Effector memory CD4-positive, alpha-beta T cell (primary cell): Measurements from ENCODE around the gene CNDP2.

ENCODE experiments used
- DNase-seq, 3 donors: peaks; one replicate each; pipeline ENCODE4 v3.0.0-alpha.2; 2020
- H3K27ac ChIP-seq: 2 replicates; pipeline ENCODE4 v1.7.0; 2013; ENCODE audit warnings: mild to moderate bottlenecking, low read length, moderate library complexity; ENCODE audit not compliant: insufficient read depth, poor library complexity, severe bottlenecking
- H3K27me3 ChIP-seq: replicated peaks from 2 replicates; pipeline ENCODE4 v1.7.0; 2013; ENCODE audit warnings: mild to moderate bottlenecking, low read length; ENCODE audit not compliant: insufficient read depth, control insufficient read depth, poor library complexity, severe bottlenecking
- H3K36me3 ChIP-seq: 2 replicates; pipeline ENCODE4 v1.7.0; 2013; ENCODE audit warnings: mild to moderate bottlenecking, low read length, moderate library complexity; ENCODE audit not compliant: control insufficient read depth, insufficient read depth
- H3K4me1 ChIP-seq: 2 replicates; pipeline ENCODE4 v1.7.0; 2013; ENCODE audit warnings: low read length, mild to moderate bottlenecking; ENCODE audit not compliant: control insufficient read depth, insufficient read depth, poor library complexity, severe bottlenecking
- H3K4me3 ChIP-seq: 2 replicates; pipeline ENCODE4 v1.7.0; 2013; ENCODE audit warnings: low read length, low read depth, mild to moderate bottlenecking; ENCODE audit not compliant: insufficient read depth, poor library complexity, severe bottlenecking
- H3K9me3 ChIP-seq: 2 replicates; pipeline ENCODE4 v1.7.0; 2013; ENCODE audit warnings: mild to moderate bottlenecking, low read length, moderate library complexity; ENCODE audit not compliant: control insufficient read depth

The CNDP2 gene

DNA sequence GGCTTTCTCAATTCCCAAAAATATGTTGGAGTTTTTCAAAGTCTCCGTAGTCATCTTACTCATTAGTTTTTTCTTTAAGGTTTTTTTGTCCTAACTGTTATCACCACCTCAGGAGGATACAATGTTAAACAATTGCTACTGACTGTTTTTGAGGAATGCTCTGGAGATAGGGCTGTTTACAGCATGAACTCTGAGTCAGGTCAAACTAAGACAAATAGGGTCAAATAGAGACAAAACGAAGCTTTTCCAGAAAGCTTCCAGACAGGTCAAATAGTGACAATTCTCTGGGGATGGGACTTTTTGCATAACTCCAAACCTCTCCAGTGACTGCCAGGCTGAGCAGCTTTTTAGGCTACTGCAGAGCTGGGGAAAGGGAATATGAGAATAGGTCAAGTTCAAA, 23.9 kb upstream of the CNDP2 start:
- Histone ChIP-seq H3K36me3 (no peaks in the 10 kb centered on the region), H3K4me3 (no peak overlapping the region), H3K9me3 (no peaks in the 10 kb centered on the region), H3K4me1 (no peaks in the 10 kb centered on the region), H3K27ac (no peak overlapping the region), H3K27me3 (no peaks in the 10 kb centered on the region)
- DNase-seq, result no peak

DNA sequence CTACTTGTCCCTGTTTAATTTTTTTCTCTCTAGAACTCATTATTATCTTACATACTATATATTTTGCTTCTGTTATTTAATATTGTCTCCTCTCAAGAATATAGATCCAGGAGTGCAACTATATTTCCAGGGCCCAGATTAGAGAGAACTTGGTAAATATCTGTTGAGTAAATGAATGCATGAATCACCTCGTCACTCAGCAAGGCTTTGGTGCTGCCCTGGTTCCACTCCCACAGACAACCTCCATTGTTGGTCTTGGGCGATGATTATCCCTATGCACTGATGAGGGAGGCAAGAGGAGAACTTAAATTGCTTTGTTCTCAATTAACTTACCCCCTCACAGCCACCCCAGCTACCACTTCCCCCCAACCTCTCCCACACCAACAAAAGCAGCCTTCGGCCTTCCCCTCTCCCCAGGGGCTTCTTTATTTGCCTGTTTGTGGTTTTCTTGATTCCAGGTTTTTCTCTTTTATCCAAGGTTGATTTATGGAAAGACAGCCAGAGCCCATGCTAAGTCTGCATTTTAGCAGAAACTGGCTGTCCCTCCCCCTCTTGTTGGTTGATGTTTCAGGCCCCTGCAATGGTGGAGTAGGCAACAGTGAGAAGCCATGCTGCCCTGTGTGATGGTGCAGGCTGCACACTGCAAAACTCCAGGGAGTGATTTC, 22.1 kb upstream of the CNDP2 start:
- H3K27ac ChIP-seq, result no peak overlapping the region
- no peaks in the 10 kb centered on the region for H3K36me3 ChIP-seq
- no peaks in the 10 kb centered on the region for H3K4me1 ChIP-seq
- no peaks in the 10 kb centered on the region for H3K27me3 ChIP-seq
- H3K4me3 ChIP-seq, result no peak overlapping the region
- no peaks in the 10 kb centered on the region for H3K9me3 ChIP-seq
- no peak for DNase-seq

DNA sequence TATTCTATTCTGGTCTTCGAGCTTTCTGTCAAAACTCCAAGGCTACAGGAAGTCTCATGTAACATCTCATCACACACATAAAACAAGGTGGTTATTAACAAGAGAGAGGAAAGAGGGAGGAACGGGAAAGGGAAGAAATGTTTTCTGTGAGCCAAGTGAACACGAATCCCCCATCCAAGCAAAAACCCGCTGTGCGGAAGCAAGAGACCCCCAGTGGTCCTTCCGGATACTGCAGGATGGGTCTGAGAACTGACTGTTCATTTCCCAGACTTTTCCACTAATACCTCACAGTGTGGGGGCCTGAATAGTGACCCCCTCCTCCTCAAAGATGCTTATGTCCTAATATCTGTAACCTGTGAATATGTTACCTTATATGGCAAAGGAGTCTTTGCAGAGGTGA, 20.0 kb upstream of the CNDP2 start:
- no peak for DNase-seq
- Histone ChIP-seq H3K36me3 (no peaks in the 10 kb centered on the region), H3K9me3 (no peaks in the 10 kb centered on the region)

DNA sequence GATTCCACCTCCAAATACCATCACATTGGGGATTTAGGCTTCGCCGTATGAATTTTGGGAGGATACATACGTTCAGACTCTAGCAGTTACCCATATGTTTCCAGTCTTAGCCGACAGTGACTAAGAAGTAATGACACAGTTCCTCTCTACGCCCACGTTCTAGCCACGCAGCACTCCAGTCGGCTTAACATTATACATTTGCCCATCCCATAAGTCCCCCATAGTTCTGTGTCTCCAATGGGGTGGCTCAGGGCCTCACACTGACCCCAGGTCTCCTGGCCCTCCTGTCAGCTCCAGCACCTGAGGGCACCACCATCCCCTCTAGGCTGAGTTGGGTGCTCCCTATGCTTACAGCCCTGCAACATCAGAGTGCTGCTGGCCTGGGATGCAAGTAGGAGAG, 18.4 kb upstream of the CNDP2 start:
- no peak for DNase-seq
- Histone ChIP-seq H3K4me3 (no peak overlapping the region), H3K27me3 (no peaks in the 10 kb centered on the region), H3K4me1 (no peaks in the 10 kb centered on the region), H3K36me3 (no peaks in the 10 kb centered on the region), H3K27ac (no peak overlapping the region), H3K9me3 (no peaks in the 10 kb centered on the region)

More for the DNA sequence above, 20.0 kb upstream of the CNDP2 start:
- no peaks in the 10 kb centered on the region for H3K27me3 ChIP-seq
- H3K4me1 ChIP-seq, result no peaks in the 10 kb centered on the region
- no peak overlapping the region for H3K27ac ChIP-seq
- no peak overlapping the region for H3K4me3 ChIP-seq

DNA sequence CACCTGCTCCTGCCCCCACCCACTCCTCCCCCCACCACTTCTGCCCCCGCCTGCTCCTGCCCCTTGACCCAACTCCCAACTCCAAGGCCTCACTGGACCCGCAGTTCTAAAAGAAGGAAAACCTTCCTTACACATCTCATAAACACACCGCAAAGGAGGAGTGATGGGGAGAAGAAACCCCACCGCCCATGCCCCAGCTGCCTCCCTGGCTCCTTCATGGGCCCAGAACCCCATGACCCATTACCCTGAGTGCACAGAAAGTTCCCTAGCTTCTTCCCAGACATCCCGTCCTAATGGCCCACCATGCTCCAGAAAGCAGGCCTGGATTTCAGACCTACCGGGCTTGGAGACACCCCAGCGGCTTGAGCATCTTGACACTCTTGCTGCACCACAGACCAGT, 17.8 kb upstream of the CNDP2 start:
- Histone ChIP-seq H3K36me3 (no peaks in the 10 kb centered on the region), H3K9me3 (no peaks in the 10 kb centered on the region), H3K4me3 (no peak overlapping the region), H3K27ac (no peak overlapping the region), H3K27me3 (no peaks in the 10 kb centered on the region), H3K4me1 (no peaks in the 10 kb centered on the region)
- DNase-seq, result no peak

DNA sequence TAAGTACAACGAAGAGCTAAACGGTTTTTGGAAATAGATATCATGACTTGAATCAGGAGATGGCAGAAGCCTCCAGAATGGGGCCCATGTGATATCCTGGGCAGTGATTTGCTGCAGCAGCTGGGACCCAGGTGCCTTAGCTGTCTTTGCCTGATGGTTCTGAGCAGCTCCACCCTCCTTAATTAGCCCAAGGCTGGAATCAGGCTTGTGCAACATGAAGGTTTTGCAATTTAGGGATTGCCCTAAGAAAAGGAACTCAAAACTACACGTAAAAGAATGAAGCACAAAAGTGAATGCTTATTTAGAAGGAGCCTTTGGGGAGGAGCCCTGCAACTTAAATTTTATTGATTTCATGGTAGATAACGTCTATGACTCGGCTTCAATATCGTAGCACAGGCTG, 17.3 kb upstream of the CNDP2 start:
- no peak for DNase-seq
- Histone ChIP-seq H3K36me3 (no peaks in the 10 kb centered on the region), H3K9me3 (no peaks in the 10 kb centered on the region), H3K4me3 (no peak overlapping the region), H3K27me3 (no peaks in the 10 kb centered on the region), H3K4me1 (no peaks in the 10 kb centered on the region), H3K27ac (no peak overlapping the region)

DNA sequence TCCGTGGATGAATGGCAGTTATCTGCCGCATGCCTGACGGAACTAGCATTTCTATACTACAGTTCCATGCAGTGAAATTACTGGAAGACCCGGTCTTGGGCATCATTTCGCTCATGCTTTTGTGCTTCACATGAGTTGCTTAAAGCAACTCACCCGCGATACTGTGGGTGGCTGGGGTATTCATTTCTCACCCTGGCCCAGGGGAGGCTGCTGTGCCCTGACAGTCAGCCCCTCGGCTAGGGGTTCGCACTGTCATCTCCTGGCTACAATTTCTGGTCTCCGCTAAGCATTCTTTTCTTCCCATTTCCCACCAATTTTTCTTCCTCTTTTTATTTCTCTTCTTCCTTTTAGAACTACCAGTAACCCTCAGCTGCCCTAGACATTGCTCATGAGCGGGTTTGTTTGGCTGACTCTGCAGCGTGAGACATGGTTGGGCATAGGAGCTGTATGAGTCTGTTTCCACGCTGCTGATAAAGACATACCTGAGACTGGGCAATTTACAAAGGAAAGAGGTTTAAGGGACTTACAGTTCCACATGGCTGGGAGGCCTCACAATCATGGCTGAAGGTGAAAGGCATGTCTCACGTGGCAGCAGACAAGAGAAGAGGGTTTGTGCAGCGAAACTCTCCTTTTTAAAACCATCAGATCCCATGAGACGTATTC, 16.5 kb upstream of the CNDP2 start:
- Histone ChIP-seq H3K4me3 (no peak overlapping the region), H3K27ac (no peak overlapping the region), H3K4me1 (peaks cover 2% of the 10 kb centered on the region), H3K9me3 (no peaks in the 10 kb centered on the region), H3K36me3 (no peaks in the 10 kb centered on the region), H3K27me3 (no peaks in the 10 kb centered on the region)
- DNase-seq, result no peak

DNA sequence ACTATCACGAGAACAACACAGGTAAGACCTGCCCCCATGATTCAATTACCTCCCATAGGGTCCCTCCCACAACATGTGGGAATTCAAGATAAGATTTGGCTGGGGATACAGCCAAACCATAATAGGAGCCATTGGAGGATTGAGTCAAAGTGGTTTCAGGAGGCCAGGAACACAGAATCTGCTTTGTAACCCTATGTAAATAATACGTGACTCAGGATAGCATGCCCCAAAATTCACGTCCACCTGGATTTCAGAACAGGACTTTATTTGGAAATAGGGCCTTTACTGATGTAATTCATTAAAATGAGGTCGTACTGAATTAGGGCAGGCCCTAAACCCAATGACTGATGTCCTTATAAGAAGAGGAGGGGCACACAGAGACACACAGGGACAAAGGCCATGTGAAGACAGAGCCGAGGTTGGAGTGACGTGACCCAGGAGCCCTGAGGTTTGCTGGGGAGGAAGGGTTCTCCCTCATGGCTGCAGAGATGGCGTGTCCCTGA, 16.0 kb upstream of the CNDP2 start:
- no peak for DNase-seq
- no peaks in the 10 kb centered on the region for H3K27me3 ChIP-seq
- no peak overlapping the region for H3K27ac ChIP-seq
- no peaks in the 10 kb centered on the region for H3K36me3 ChIP-seq
- peaks cover 2% of the 10 kb centered on the region for H3K4me1 ChIP-seq
- no peak overlapping the region for H3K4me3 ChIP-seq
- H3K9me3 ChIP-seq, result no peaks in the 10 kb centered on the region

DNA sequence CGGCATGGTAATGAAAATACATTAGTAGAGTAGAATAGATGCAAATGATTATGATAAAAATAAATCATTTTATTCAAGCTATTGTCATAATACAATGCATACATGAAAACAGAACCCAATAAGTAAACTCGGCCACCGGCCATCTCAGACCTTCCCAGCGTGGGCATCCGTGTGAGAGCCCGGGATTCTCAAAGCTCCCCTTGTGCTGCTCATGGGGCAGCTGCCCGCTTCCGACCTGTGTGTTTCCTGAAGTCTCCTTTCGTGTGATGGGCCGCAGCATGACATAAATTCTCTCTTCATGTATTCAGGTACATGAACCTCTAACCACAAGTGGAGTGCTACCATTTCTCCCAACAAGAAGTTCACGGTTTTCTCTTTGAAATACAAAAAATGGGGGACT, 13.5 kb upstream of the CNDP2 start:
- Histone ChIP-seq H3K36me3 (no peaks in the 10 kb centered on the region), H3K4me1 (peaks cover 2% of the 10 kb centered on the region), H3K27ac (no peak overlapping the region), H3K27me3 (no peaks in the 10 kb centered on the region), H3K9me3 (no peaks in the 10 kb centered on the region), H3K4me3 (no peak overlapping the region)
- DNase-seq, result no peak

DNA sequence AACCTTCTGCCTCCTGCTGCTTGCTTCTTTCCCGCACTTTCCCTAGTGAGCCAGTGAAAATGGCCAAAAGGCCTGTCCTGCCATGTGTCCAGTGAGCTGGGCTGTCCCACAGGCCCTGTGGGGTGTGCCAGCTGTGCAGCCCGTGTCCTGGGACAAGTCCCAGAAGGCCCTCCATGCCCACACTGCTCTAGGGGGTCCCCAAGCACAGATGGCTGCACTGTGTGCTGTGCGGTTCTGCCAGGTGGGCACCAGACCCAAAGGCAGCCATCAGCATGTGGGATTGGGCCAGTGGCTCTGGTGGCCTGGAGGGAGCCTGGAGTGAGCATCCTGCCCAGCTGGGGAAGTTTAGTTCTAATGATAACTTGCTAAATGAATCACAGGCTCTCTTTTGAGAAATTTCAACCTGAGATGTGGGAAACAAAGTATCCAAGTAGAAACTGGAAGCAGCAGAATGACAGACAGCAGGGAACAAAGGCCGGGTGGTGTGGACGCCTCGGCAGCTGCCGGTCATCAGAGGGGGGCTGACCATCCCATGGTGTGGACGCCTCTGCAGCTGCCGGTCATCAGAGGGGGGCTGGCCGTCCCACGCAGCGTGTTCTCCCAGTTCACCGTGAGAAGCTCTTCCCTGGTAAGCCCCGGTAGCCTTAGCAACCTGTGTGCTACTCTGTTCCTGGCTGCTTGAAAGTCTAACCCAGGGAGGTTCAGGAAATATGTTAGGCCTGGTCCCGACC, 9.9 kb upstream of the CNDP2 start:
- Histone ChIP-seq H3K27ac (no peak overlapping the region), H3K4me1 (peaks cover 2% of the 10 kb centered on the region), H3K36me3 (no peaks in the 10 kb centered on the region), H3K27me3 (no peaks in the 10 kb centered on the region), H3K4me3 (no peak overlapping the region), H3K9me3 (no peaks in the 10 kb centered on the region)
- no peak for DNase-seq
